ENCODE results near the gene ABHD8.

GRCh38 chr19:17337675-17338432 lies 34.6 kb upstream of the ABHD8 start:
- no peak for TF ChIP-seq CTCF (IDR thresholded peaks at IDR 0.05; ENCODE audit: low read depth, low read length)
- no peak for TF ChIP-seq POLR2A (IDR thresholded peaks at IDR 0.05; ENCODE audit: extremely low read depth, insufficient read length)

Data from NB4 (cell line).